Tibial nerve (tissue), 3 donors: Measurements from ENCODE around the gene NDUFV1.

Source experiments
- CTCF ChIP-seq, 5 experiments: fragments of 200-600 bp in 3 of 5; fragments of 450-650 bp in 2 of 5; sonication (generic) in 3 of 5; IDR thresholded peaks; one replicate each; pipeline ENCODE4 v1.5.1; 2016 to 2019; ENCODE audit warnings: antibody characterized with exemption in 5 of 5, mild to moderate bottlenecking in 3 of 5, moderate library complexity in 2 of 5
- POLR2A ChIP-seq, 2 donors: fragments of 450-650 bp; IDR thresholded peaks; one replicate each; pipeline ENCODE4 v1.6.1; 2017; ENCODE audit warnings: antibody characterized with exemption in 2 of 2, mild to moderate bottlenecking in 2 of 2, moderate library complexity in 2 of 2

- TF ChIP-seq CTCF (IDR thresholded peaks at IDR 0.05), result no peak
- TF ChIP-seq POLR2A (IDR thresholded peaks at IDR 0.05), result no peak
These were observed 644 bp upstream of the NDUFV1 start for GRCh38 chr11:67606093-67606491.
